ENCODE measurements around the gene VWA7. TPM values are rescaled to one million over a fixed set of nuclear protein-coding genes. Genes with fewer than 3 reads are reported as not detected.
"Not testable (repeated sequence)": the region's sequence is repeated elsewhere in the genome, so short reads cannot be mapped to it uniquely, and the experiment has no call there.

Gene VWA7, protein sequence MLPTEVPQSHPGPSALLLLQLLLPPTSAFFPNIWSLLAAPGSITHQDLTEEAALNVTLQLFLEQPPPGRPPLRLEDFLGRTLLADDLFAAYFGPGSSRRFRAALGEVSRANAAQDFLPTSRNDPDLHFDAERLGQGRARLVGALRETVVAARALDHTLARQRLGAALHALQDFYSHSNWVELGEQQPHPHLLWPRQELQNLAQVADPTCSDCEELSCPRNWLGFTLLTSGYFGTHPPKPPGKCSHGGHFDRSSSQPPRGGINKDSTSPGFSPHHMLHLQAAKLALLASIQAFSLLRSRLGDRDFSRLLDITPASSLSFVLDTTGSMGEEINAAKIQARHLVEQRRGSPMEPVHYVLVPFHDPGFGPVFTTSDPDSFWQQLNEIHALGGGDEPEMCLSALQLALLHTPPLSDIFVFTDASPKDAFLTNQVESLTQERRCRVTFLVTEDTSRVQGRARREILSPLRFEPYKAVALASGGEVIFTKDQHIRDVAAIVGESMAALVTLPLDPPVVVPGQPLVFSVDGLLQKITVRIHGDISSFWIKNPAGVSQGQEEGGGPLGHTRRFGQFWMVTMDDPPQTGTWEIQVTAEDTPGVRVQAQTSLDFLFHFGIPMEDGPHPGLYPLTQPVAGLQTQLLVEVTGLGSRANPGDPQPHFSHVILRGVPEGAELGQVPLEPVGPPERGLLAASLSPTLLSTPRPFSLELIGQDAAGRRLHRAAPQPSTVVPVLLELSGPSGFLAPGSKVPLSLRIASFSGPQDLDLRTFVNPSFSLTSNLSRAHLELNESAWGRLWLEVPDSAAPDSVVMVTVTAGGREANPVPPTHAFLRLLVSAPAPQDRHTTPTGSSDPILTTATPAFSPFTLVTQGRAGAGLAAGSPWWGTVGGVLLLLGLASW
- 1 to 10 TPM; 1.2 to 8.9 (median 5.4) TPM for total RNA-seq

DNA sequence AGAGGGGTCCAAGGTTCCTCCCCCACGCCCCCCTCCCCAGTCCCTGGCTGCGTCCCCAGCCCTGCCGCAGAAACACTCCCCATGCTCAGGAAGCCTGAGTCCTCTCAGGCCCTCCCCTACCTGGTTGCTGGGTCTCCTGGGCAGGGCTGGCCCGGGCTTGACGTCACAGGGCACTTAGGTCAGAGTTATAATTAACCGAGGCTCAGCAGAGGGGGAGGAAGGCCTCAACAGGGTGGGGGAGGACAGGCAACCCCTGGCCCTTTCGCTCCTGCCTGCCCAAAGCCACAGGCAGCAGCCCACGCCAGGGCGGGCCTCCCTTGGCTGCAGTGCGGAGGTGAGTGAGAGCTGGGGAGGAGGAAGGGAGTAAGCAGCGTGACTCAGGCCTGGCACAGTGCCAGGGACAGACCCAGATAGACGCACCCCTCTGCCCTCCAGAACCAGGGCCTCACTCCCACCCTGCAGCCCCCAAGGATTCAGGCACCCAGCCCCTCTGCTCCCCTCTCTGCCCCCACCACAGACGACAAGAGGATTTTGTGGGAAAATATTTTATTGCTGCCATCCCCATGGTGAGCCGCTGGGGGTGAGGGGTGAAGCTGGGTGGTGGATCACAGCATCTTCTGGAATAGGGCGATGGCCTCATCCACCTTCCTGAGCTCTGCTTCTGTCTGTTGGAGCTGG, at the start of gene VWA7:
VWA7 (minus strand) TSS at position 340 of the 678 bp plus-strand sequence. CDS start 549 bp downstream, outside the sequence.
- 16 to 19% methylated on average over 13 of the region's 15 CpGs for WGBS, 2 donors
- Histone ChIP-seq H3K4me1 (peaks cover 8 to 14% of the 10 kb centered on the region in 2 donors), H3K36me3 (peaks cover 30 to 35% of the 10 kb centered on the region in 2 donors), H3K9me3 (no peaks in the 10 kb centered on the region), H3K27ac (peak within 1 kb of the TSS in 2 of 3 donors; percentile 66 to 69), H3K4me3 (replicated peaks in 1 of 3) (no peak within 1 kb of the TSS), H3K27me3 (no peaks in the 10 kb centered on the region)
- intact Hi-C loops (cut with DNase I), result no loop called here
- peak; percentile 75 to 86 for DNase-seq
- TF ChIP-seq POLR2A (IDR thresholded peaks at IDR 0.05), result peak in 1 of 2 donors; percentile 36
- TF ChIP-seq, protein P1, sequence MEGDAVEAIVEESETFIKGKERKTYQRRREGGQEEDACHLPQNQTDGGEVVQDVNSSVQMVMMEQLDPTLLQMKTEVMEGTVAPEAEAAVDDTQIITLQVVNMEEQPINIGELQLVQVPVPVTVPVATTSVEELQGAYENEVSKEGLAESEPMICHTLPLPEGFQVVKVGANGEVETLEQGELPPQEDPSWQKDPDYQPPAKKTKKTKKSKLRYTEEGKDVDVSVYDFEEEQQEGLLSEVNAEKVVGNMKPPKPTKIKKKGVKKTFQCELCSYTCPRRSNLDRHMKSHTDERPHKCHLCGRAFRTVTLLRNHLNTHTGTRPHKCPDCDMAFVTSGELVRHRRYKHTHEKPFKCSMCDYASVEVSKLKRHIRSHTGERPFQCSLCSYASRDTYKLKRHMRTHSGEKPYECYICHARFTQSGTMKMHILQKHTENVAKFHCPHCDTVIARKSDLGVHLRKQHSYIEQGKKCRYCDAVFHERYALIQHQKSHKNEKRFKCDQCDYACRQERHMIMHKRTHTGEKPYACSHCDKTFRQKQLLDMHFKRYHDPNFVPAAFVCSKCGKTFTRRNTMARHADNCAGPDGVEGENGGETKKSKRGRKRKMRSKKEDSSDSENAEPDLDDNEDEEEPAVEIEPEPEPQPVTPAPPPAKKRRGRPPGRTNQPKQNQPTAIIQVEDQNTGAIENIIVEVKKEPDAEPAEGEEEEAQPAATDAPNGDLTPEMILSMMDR (IDR thresholded peaks at IDR 0.05), result no peak

- Histone ChIP-seq H3K9me3 (no peaks in the 10 kb centered on the region), H3K27ac (peak overlapping the region; percentile 99 to 100 (median 99)), H3K4me3 (replicated peaks in 1 of 3) (peak overlapping the region in 2 of 3 donors; percentile 7 to 36), H3K4me1 (peaks cover 50 to 55% of the 10 kb centered on the region in 2 donors), H3K36me3 (no peaks in the 10 kb centered on the region), H3K27me3 (no peaks in the 10 kb centered on the region)
- 0 to 5% methylated on average over 13 of the region's 13 CpGs for WGBS, 2 donors
- TF ChIP-seq POLR2A (IDR thresholded peaks at IDR 0.05), result peak; percentile 72 to 85
- TF ChIP-seq, protein P1 (IDR thresholded peaks at IDR 0.05), result no peak
- peak; percentile 93 to 94 for DNase-seq
- intact Hi-C loops (cut with DNase I), result no loop called here
These were observed 49.7 kb upstream of the VWA7 start for GRCh38 chr6:31826793-31827285.

DNA sequence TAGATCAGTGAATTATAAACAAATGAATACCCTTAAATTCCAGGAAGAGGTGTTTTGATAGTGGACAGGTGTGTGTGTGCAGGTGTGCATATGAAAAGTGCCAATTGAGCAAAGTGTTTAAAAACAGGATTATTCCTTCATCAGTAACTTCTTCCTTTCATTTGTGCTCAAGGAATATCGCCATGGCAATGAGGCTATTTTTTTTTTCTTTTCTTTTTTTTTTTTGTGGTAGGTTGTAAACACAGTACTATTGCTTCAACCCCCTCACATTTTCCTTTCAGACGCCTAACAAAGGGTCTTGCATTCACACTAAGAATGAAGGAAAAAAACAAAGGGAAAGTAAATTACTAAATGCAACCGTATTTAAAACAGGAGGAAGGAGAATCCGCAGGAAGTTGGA, 48.4 kb upstream of the VWA7 start:
- no peak overlapping the region for H3K4me3 ChIP-seq (replicated peaks in 1 of 3)
- peak overlapping the region; percentile 99 to 100 (median 99) for H3K27ac ChIP-seq
- 61 to 63% methylated on average over 4 of the region's 4 CpGs for WGBS, 2 donors
- peaks cover 50 to 51% of the 10 kb centered on the region in 2 donors for H3K4me1 ChIP-seq
- no peak for TF ChIP-seq POLR2A (IDR thresholded peaks at IDR 0.05)
- TF ChIP-seq, protein P1 (IDR thresholded peaks at IDR 0.05), result no peak
- DNase-seq, result no peak
- intact Hi-C loops (cut with DNase I), result no loop called here
- H3K27me3 ChIP-seq, result no peaks in the 10 kb centered on the region
- H3K9me3 ChIP-seq, result no peaks in the 10 kb centered on the region
- no peaks in the 10 kb centered on the region for H3K36me3 ChIP-seq

GRCh38 chr6:31823592-31824196, 46.6 kb upstream of the VWA7 start:
- WGBS, 2 donors, result 86 to 87% methylated on average over 9 of the region's 9 CpGs
- Histone ChIP-seq H3K27ac (peak overlapping the region; percentile 99 to 100 (median 99)), H3K4me1 (peaks cover 59 to 69% of the 10 kb centered on the region in 2 donors)
- intact Hi-C loops (cut with DNase I); H3K36me3 ChIP-seq; DNase-seq; H3K27me3 ChIP-seq; H3K9me3 ChIP-seq; H3K4me3 ChIP-seq (replicated peaks in 1 of 3): not testable (repeated sequence)
